Activated CD4-positive, alpha-beta T cell treated with anti-CD3 and anti-CD28 coated beads for 24 hours (primary cell): ENCODE data around the gene SCNN1G.
"Not testable (repeated sequence)": the region's sequence is repeated elsewhere in the genome, so short reads cannot be mapped to it uniquely, and the experiment has no call there.

Source experiments
- DNase-seq, 2 donors: peaks; one replicate each; pipeline ENCODE4 v3.0.0-alpha.2; 2020; ENCODE audit warnings: low read depth in 2 of 2

Gene SCNN1G

GRCh38 chr16:23252310-23252709 lies 69.8 kb downstream of the SCNN1G start:
- DNase-seq, result no peak

GRCh38 chr16:23253650-23254049 lies 71.1 kb downstream of the SCNN1G start:
- not testable (repeated sequence) for DNase-seq

DNA sequence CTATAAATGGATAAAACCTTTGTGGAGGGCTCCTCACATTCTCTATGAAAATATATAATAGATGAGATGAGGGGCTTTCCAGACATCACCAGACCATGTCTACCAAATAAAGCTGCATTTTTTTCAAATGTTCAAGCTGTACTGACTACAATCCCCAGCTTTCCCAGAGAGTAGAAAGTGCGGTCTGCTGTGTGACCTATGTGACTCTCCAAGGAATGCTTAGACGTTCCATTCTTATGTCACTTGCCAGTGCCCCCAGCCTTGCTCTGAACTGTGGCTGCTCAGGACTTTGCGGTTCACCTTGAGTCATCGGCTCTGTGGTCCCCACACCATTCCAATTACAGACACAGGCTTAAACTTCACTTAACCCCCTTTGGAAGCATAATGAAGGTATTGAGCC lies 71.8 kb downstream of the SCNN1G start:
- DNase-seq, result no peak

DNA sequence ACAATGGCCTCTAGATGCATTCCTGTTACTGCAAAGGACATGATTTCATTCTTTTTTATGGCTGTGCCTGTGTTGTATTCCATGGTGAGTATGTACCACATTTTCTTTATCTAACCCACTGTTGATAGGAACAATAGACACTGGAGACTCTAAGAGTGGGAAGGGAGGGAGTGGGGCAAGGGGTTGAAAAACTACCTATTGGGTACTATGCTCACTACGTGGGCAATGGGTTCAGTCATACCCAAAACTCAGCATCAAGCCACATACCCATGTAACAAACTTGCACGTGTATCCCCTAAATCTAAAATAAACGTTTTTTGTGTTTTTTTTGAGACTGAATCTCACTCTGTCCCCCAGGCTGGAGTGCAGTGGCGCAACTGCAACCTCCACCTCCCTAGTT lies 72.5 kb downstream of the SCNN1G start:
- DNase-seq, result no peak

GRCh38 chr16:23256440-23256839 lies 73.9 kb downstream of the SCNN1G start:
- DNase-seq, result no peak

DNA sequence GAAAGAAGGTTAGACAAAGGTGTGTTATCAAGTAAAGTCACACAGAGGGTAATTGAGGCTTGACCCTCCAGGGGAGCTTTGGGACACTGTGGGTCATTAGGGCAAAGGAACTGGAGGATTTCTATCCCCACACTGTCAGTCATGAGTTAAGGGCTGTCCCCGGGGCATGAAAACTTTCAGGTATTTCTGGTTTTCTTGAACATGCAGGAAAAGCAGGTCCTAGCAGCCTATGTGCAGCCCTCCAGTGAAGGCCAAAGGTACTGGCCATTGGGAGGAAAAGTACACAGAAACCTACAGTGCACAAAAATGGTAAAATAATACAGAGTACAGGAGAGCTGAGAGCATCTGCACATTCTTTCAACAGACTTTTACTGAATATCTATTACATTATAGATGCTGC lies 75.1 kb downstream of the SCNN1G start:
- no peak for DNase-seq

GRCh38 chr16:23258919-23259237 lies 76.3 kb downstream of the SCNN1G start:
- no peak for DNase-seq
